H9 (cell line): ENCODE measurements around the gene RDH14. TPM values are rescaled to one million over a fixed set of nuclear protein-coding genes. Genes with fewer than 3 reads are reported as not detected.

Experiments
- DNase-seq: peaks from one replicate; pipeline ENCODE4 v3.0.0-alpha.2; 2017
- H2AFZ ChIP-seq: one replicate; pipeline ENCODE4 v1.6.1; 2013; ENCODE audit warnings: mild to moderate bottlenecking, low read length, control low read depth, moderate library complexity
- H2AK5ac ChIP-seq: 2 replicates; pipeline ENCODE4 v1.6.1; 2013; ENCODE audit warnings: low read length, control low read depth, mixed read lengths; ENCODE audit not compliant: insufficient read length
- H2BK120ac ChIP-seq: one replicate; pipeline ENCODE4 v1.6.1; 2013; ENCODE audit warnings: low read depth, mild to moderate bottlenecking, low read length, control low read depth, inconsistent platforms; ENCODE audit not compliant: poor library complexity, severe bottlenecking
- H2BK12ac ChIP-seq: 2 replicates; pipeline ENCODE4 v1.6.1; 2013; ENCODE audit warnings: low read length, control low read depth, mixed read lengths, low read depth; ENCODE audit not compliant: insufficient read length
- H2BK15ac ChIP-seq: 2 replicates; pipeline ENCODE4 v1.6.1; 2013; ENCODE audit warnings: low read depth, low read length, control low read depth
- H2BK20ac ChIP-seq: one replicate; pipeline ENCODE4 v1.6.1; 2013; ENCODE audit warnings: low read depth, mild to moderate bottlenecking, low read length, control low read depth, inconsistent platforms; ENCODE audit not compliant: poor library complexity, severe bottlenecking
- H2BK5ac ChIP-seq: 2 replicates; pipeline ENCODE4 v1.6.1; 2013; ENCODE audit warnings: low read length, control low read depth, mixed read lengths; ENCODE audit not compliant: insufficient read length
- H3K14ac ChIP-seq: 2 replicates; pipeline ENCODE4 v1.6.1; 2013; ENCODE audit warnings: low read length, control low read depth; ENCODE audit not compliant: insufficient read depth
- H3K18ac ChIP-seq: 2 replicates; pipeline ENCODE4 v1.6.1; 2013; ENCODE audit warnings: low read depth, mild to moderate bottlenecking, mixed read lengths, low read length, control low read depth; ENCODE audit not compliant: insufficient read length
- H3K23ac ChIP-seq: 2 replicates; pipeline ENCODE4 v1.6.1; 2013; ENCODE audit warnings: low read length, control low read depth, mixed read lengths, low read depth; ENCODE audit not compliant: insufficient read length
- H3K23me2 ChIP-seq: 2 replicates; pipeline ENCODE4 v1.6.1; 2013; ENCODE audit warnings: low read depth, mild to moderate bottlenecking, mixed read lengths, low read length, control low read depth; ENCODE audit not compliant: insufficient read length, poor library complexity, severe bottlenecking
- H3K27ac ChIP-seq: 2 replicates; pipeline ENCODE4 v1.5.1; 2013; ENCODE audit warnings: low read length, control low read depth, mixed read lengths, low read depth; ENCODE audit not compliant: insufficient read length
- H3K27me3 ChIP-seq: 2 replicates; pipeline ENCODE4 v1.6.1; 2013; ENCODE audit warnings: low read length, control low read depth, inconsistent platforms; ENCODE audit not compliant: insufficient read depth
- H3K4ac ChIP-seq: 2 replicates; pipeline ENCODE4 v1.6.1; 2013; ENCODE audit warnings: low read depth, mild to moderate bottlenecking, control low read depth, inconsistent platforms, low read length, moderate library complexity
- H3K4me1 ChIP-seq: 2 replicates; pipeline ENCODE4 v1.6.1; 2013; ENCODE audit warnings: low read length, control low read depth, inconsistent platforms; ENCODE audit not compliant: insufficient read depth
- H3K4me2 ChIP-seq: 2 replicates; pipeline ENCODE4 v1.6.1; 2013; ENCODE audit warnings: low read length, control low read depth, mixed read lengths; ENCODE audit not compliant: insufficient read length, insufficient read depth
- H3K56ac ChIP-seq: 2 replicates; pipeline ENCODE4 v1.6.1; 2013; ENCODE audit warnings: low read depth, mild to moderate bottlenecking, mixed read lengths, low read length, control low read depth; ENCODE audit not compliant: insufficient read length
- H3K79me1 ChIP-seq: 2 replicates; pipeline ENCODE4 v1.6.1; 2013; ENCODE audit warnings: low read depth, mild to moderate bottlenecking, moderate library complexity, low read length, control low read depth, inconsistent platforms; ENCODE audit not compliant: insufficient read depth, poor library complexity, severe bottlenecking
- H3K79me2 ChIP-seq: 2 replicates; pipeline ENCODE4 v1.6.1; 2013; ENCODE audit warnings: low read length, control low read depth, inconsistent platforms; ENCODE audit not compliant: insufficient read depth
- H3K9ac ChIP-seq: 2 replicates; pipeline ENCODE4 v1.6.1; 2013; ENCODE audit warnings: low read length, control low read depth, mixed read lengths; ENCODE audit not compliant: insufficient read length; ENCODE audit errors: extremely low read depth
- H3K9me3 ChIP-seq: one replicate; pipeline ENCODE4 v1.6.1; 2013; ENCODE audit warnings: low read depth, low read length, inconsistent platforms; ENCODE audit not compliant: control insufficient read depth
- H3T11ph ChIP-seq: one replicate; pipeline ENCODE4 v1.6.1; 2013; ENCODE audit warnings: mild to moderate bottlenecking, low read length, control low read depth, inconsistent platforms
- H4K20me1 ChIP-seq: one replicate; pipeline ENCODE4 v1.6.1; 2013; ENCODE audit not compliant: control insufficient read depth, insufficient read length, insufficient read depth
- H4K5ac ChIP-seq: 2 replicates; pipeline ENCODE4 v1.6.1; 2013; ENCODE audit warnings: low read depth, mild to moderate bottlenecking, mixed read lengths, low read length, control low read depth; ENCODE audit not compliant: insufficient read length
- H4K8ac ChIP-seq: replicated peaks from 2 replicates; pipeline ENCODE4 v1.6.1; 2013; ENCODE audit warnings: low read length, control low read depth, mixed read lengths, low read depth; ENCODE audit not compliant: insufficient read length
- H4K91ac ChIP-seq: 2 replicates; pipeline ENCODE4 v1.6.1; 2013; ENCODE audit warnings: low read depth, mild to moderate bottlenecking, moderate library complexity, mixed read lengths, low read length, control low read depth; ENCODE audit not compliant: insufficient read length
- H3K27ac Mint-ChIP-seq, 3 experiments: 2 replicates in 2 of 3; 3 replicates in 1 of 3; pipeline ENCODE4 v1.8.0; 2020 to 2021; ENCODE audit warnings: mixed read lengths in 3 of 3, mild to moderate bottlenecking in 1 of 3, moderate library complexity in 1 of 3
- H3K27me3 Mint-ChIP-seq: 2 replicates; pipeline ENCODE4 v1.8.0; 2021; ENCODE audit warnings: low read depth, mild to moderate bottlenecking, moderate library complexity, mixed read lengths
- H3K36me3 Mint-ChIP-seq, 3 experiments: 2 replicates in 2 of 3; 3 replicates in 1 of 3; pipeline ENCODE4 v1.8.0; 2020 to 2021; ENCODE audit warnings: low read depth in 3 of 3, mixed read lengths in 3 of 3; ENCODE audit not compliant: insufficient read depth in 1 of 3
- H3K4me1 Mint-ChIP-seq, 2 experiments: 2 replicates each; pipeline ENCODE4 v1.8.0; 2020; ENCODE audit warnings: mixed read lengths in 2 of 2
- H3K4me3 Mint-ChIP-seq, 2 experiments: 2 replicates in 1 of 2; 3 replicates in 1 of 2; pipeline ENCODE4 v1.8.0; 2020 to 2021; ENCODE audit warnings: mild to moderate bottlenecking in 2 of 2, mixed read lengths in 2 of 2, moderate library complexity in 1 of 2
- H3K9me3 Mint-ChIP-seq, 2 experiments: 2 replicates in 1 of 2; 3 replicates in 1 of 2; pipeline ENCODE4 v1.8.0; 2020; ENCODE audit warnings: mild to moderate bottlenecking in 2 of 2, mixed read lengths in 2 of 2, moderate library complexity in 1 of 2
- WGBS: extraction: QIAGEN DNeasy Blood & Tissue Kit; methylation state at CpG from one replicate; pipeline ENCODE4 v1.1.7; 2013; ENCODE audit warnings: missing lambda C conversion rate, low lambda C conversion rate, mixed read lengths; ENCODE audit not compliant: insufficient read length; ENCODE audit errors: extremely low coverage; 5-methylcytosine and 5-hydroxymethylcytosine counted together
- total RNA-seq: library from RNA; stranded (reverse); gene quantifications from 2 replicates; pipeline ENCODE4 v1.2.1, GENCODE V29; 2021
- TF ChIP-seq, protein P1 (sequence below): fragments of 200-600 bp; sonication (generic); conservative IDR thresholded peaks from 3 replicates; pipeline ENCODE4 v1.8.0; 2021; ENCODE audit warnings: antibody characterized with exemption, mild to moderate bottlenecking

RDH14 gene
- total RNA-seq, 1 experiment from 2014 or later: 25.5 TPM

GRCh38 chr2:18527822-18528221, 32.6 kb downstream of the RDH14 start:
- H3K4me2 ChIP-seq: no peak overlapping the region
- no peak overlapping the region for H2AK5ac ChIP-seq
- Mint-ChIP-seq H3K27me3 (no peaks in the 10 kb centered on the region), H3K4me3 (no peak overlapping the region), H3K36me3 (no peaks in the 10 kb centered on the region), H3K27ac (no peak overlapping the region), H3K4me1 (peaks cover 3 to 5% of the 10 kb centered on the region in 2 experiments; a peak in 3 of 4 replicates), H3K9me3 (no peaks in the 10 kb centered on the region)
- no peak overlapping the region for H3K18ac ChIP-seq
- no peak overlapping the region for H2BK12ac ChIP-seq
- no peak overlapping the region for H3K23ac ChIP-seq
- H3K56ac ChIP-seq: no peak overlapping the region
- TF ChIP-seq, protein P1, sequence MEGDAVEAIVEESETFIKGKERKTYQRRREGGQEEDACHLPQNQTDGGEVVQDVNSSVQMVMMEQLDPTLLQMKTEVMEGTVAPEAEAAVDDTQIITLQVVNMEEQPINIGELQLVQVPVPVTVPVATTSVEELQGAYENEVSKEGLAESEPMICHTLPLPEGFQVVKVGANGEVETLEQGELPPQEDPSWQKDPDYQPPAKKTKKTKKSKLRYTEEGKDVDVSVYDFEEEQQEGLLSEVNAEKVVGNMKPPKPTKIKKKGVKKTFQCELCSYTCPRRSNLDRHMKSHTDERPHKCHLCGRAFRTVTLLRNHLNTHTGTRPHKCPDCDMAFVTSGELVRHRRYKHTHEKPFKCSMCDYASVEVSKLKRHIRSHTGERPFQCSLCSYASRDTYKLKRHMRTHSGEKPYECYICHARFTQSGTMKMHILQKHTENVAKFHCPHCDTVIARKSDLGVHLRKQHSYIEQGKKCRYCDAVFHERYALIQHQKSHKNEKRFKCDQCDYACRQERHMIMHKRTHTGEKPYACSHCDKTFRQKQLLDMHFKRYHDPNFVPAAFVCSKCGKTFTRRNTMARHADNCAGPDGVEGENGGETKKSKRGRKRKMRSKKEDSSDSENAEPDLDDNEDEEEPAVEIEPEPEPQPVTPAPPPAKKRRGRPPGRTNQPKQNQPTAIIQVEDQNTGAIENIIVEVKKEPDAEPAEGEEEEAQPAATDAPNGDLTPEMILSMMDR: no peak
- H4K8ac ChIP-seq: no peak overlapping the region
- H2AFZ ChIP-seq: no peak overlapping the region
- no peak overlapping the region for H4K91ac ChIP-seq
- H2BK5ac ChIP-seq: no peak overlapping the region
- no peaks in the 10 kb centered on the region for H3K79me1 ChIP-seq
- no peaks in the 10 kb centered on the region for H3K79me2 ChIP-seq
- H3K4ac ChIP-seq: no peak overlapping the region
- H3T11ph ChIP-seq: no peak overlapping the region
- no peak overlapping the region for H3K14ac ChIP-seq
- no CpG with 5 or more reads among the region's 4 CpGs for WGBS
- no peaks in the 10 kb centered on the region for H3K4me1 ChIP-seq
- no peak overlapping the region for H3K9ac ChIP-seq
- no peak overlapping the region for H3K27ac ChIP-seq
- no peak overlapping the region for H2BK15ac ChIP-seq
- no peak overlapping the region for H4K5ac ChIP-seq
- DNase-seq: no peak
- no peaks in the 10 kb centered on the region for H3K27me3 ChIP-seq
- no peaks in the 10 kb centered on the region for H3K9me3 ChIP-seq
- no peaks in the 10 kb centered on the region for H3K23me2 ChIP-seq
- H2BK20ac ChIP-seq: no peak overlapping the region
- H2BK120ac ChIP-seq: no peak overlapping the region
- H4K20me1 ChIP-seq: no peaks in the 10 kb centered on the region
